ENCODE measurements around the gene PKP3.

GRCh38 chr11:451738-452137 is 57.7 kb downstream of the PKP3 start:
- TF ChIP-seq, protein P1, sequence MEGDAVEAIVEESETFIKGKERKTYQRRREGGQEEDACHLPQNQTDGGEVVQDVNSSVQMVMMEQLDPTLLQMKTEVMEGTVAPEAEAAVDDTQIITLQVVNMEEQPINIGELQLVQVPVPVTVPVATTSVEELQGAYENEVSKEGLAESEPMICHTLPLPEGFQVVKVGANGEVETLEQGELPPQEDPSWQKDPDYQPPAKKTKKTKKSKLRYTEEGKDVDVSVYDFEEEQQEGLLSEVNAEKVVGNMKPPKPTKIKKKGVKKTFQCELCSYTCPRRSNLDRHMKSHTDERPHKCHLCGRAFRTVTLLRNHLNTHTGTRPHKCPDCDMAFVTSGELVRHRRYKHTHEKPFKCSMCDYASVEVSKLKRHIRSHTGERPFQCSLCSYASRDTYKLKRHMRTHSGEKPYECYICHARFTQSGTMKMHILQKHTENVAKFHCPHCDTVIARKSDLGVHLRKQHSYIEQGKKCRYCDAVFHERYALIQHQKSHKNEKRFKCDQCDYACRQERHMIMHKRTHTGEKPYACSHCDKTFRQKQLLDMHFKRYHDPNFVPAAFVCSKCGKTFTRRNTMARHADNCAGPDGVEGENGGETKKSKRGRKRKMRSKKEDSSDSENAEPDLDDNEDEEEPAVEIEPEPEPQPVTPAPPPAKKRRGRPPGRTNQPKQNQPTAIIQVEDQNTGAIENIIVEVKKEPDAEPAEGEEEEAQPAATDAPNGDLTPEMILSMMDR (IDR thresholded peaks at IDR 0.05) = no peak
- TF ChIP-seq POLR2A (IDR thresholded peaks at IDR 0.05) = no peak
